Endothelial cell of umbilical vein (primary cell): ENCODE measurements around the gene TMEM114.

ENCODE experiments used
- EZH2 ChIP-seq: IDR thresholded peaks from 2 replicates; pipeline ENCODE4 v1.6.1; 2012; ENCODE audit warnings: borderline replicate concordance, low read depth, mild to moderate bottlenecking, moderate library complexity, low read length, inconsistent platforms; ENCODE audit not compliant: severe bottlenecking
- JUN ChIP-seq: IDR thresholded peaks from 2 replicates; pipeline ENCODE4 v1.6.1; 2011; ENCODE audit warnings: borderline replicate concordance, low read depth; ENCODE audit not compliant: insufficient read length, insufficient read depth
- POLR2A ChIP-seq: IDR thresholded peaks from 2 replicates; pipeline ENCODE4 v1.6.1; 2012; ENCODE audit warnings: low read depth, mild to moderate bottlenecking, control low read depth, low read length
- TF ChIP-seq, protein P1 (sequence below), 2 donors: IDR thresholded peaks; 1 replicate in 1 of 2; 2 replicates in 1 of 2; pipeline ENCODE4 v1.5.1; 2011; ENCODE audit warnings: low read length in 2 of 2, mild to moderate bottlenecking in 2 of 2, moderate library complexity in 2 of 2, control low read depth in 1 of 2, inconsistent platforms in 1 of 2, low read depth in 1 of 2; ENCODE audit not compliant: insufficient read depth in 1 of 2; ENCODE audit errors: extremely low read depth in 1 of 2
- TF ChIP-seq, protein P2 (sequence below): IDR thresholded peaks from 2 replicates; pipeline ENCODE4 v1.6.1; 2011; ENCODE audit not compliant: insufficient read depth, insufficient read length

DNA sequence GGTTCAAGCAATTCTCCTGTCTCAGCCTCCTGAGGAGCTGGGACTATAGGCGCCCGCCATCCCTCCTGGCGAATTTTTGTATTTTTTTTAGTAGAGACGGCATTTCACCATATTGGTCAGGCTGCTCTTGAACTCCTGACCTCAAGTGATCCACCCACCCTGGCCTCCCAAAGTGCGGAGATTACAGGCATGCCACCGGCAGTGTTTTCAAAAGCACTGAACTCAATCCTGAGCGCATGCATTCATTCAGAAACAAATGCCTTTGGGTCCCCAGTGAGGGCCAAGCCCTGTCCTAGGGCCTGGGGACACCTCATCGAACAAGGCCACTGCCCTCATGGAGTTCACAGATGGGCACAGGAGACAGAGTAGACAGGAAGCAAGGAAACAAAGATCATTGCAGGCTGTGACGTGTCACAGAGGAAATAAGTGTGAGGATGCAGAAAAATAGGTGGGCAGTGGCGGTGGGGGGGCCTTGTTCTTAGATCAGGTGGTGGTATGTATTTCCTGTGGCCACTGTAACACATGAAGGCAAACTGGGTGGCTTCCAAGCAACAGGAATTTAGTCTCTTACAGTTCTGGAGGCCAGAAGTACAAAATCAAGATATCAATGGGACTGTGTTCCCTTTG is 12.5 kb downstream of the TMEM114 start:
- no peak for TF ChIP-seq JUN
- TF ChIP-seq POLR2A = no peak
- TF ChIP-seq, protein P1, sequence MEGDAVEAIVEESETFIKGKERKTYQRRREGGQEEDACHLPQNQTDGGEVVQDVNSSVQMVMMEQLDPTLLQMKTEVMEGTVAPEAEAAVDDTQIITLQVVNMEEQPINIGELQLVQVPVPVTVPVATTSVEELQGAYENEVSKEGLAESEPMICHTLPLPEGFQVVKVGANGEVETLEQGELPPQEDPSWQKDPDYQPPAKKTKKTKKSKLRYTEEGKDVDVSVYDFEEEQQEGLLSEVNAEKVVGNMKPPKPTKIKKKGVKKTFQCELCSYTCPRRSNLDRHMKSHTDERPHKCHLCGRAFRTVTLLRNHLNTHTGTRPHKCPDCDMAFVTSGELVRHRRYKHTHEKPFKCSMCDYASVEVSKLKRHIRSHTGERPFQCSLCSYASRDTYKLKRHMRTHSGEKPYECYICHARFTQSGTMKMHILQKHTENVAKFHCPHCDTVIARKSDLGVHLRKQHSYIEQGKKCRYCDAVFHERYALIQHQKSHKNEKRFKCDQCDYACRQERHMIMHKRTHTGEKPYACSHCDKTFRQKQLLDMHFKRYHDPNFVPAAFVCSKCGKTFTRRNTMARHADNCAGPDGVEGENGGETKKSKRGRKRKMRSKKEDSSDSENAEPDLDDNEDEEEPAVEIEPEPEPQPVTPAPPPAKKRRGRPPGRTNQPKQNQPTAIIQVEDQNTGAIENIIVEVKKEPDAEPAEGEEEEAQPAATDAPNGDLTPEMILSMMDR (IDR thresholded peaks at IDR 0.05; ENCODE audit: extremely low read depth in 1 of 2, insufficient read depth in 1 of 2, low read depth in 1 of 2, low read length in 2 of 2) = no peak
- TF ChIP-seq EZH2 = no peak
- TF ChIP-seq, protein P2, sequence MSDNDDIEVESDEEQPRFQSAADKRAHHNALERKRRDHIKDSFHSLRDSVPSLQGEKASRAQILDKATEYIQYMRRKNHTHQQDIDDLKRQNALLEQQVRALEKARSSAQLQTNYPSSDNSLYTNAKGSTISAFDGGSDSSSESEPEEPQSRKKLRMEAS = no peak
